ENCODE measurements around the gene SLC26A8. TPM values are rescaled to one million over a fixed set of nuclear protein-coding genes. Genes with fewer than 3 reads are reported as not detected.

SLC26A8 gene
- total RNA-seq, 1 donor from 2014 or later = not detected

GRCh38 chr6:35905841-35906498, 118.5 kb downstream of the SLC26A8 start:
- no peak for ATAC-seq (ENCODE audit: poor library complexity)
- intact Hi-C loops (cut with DNase I) = no loop called here

GRCh38 chr6:35905141-35905785, 119.2 kb downstream of the SLC26A8 start:
- intact Hi-C loops (cut with DNase I) = no loop called here
- DNase-seq = no peak

More at GRCh38 chr6:35905841-35906498, 118.5 kb downstream of the SLC26A8 start:
- no peak for DNase-seq

GRCh38 chr6:35903679-35904078, 120.8 kb downstream of the SLC26A8 start:
- DNase-seq (no peak), ATAC-seq (ENCODE audit: poor library complexity) (no peak)
- intact Hi-C loops (cut with DNase I) = no loop called here

More at GRCh38 chr6:35905141-35905785, 119.2 kb downstream of the SLC26A8 start:
- ATAC-seq (ENCODE audit: poor library complexity) = no peak

- intact Hi-C loops (cut with DNase I) = no loop called here
- DNase-seq = no peak
- ATAC-seq (ENCODE audit: poor library complexity) = no peak
These were observed 124.0 kb downstream of the SLC26A8 start for GRCh38 chr6:35900448-35900847.

GRCh38 chr6:35898003-35898402, 126.4 kb downstream of the SLC26A8 start:
- ATAC-seq (ENCODE audit: poor library complexity) (no peak), DNase-seq (no peak)
- intact Hi-C loops (cut with DNase I) = no loop called here

- DNase-seq = no peak
- intact Hi-C loops (cut with DNase I) = no loop called here
- no peak for ATAC-seq (ENCODE audit: poor library complexity)
These were observed 127.0 kb downstream of the SLC26A8 start for GRCh38 chr6:35897486-35897885.

GRCh38 chr6:35897036-35897435, 127.4 kb downstream of the SLC26A8 start:
- intact Hi-C loops (cut with DNase I) = no loop called here
- no peak for DNase-seq

GRCh38 chr6:35896228-35896627, 128.2 kb downstream of the SLC26A8 start:
- intact Hi-C loops (cut with DNase I) = no loop called here
- ATAC-seq (ENCODE audit: poor library complexity) (no peak), DNase-seq (no peak)

More at GRCh38 chr6:35897036-35897435, 127.4 kb downstream of the SLC26A8 start:
- ATAC-seq (ENCODE audit: poor library complexity) = no peak

- ATAC-seq (ENCODE audit: poor library complexity) (no peak), DNase-seq (no peak)
- intact Hi-C loops (cut with DNase I) = no loop called here
These were observed 128.9 kb downstream of the SLC26A8 start for GRCh38 chr6:35895560-35895959.

GRCh38 chr6:35894776-35895175, 129.7 kb downstream of the SLC26A8 start:
- intact Hi-C loops (cut with DNase I) = no loop called here
- no peak for DNase-seq
- ATAC-seq (ENCODE audit: poor library complexity) = no peak

Other genes starting within 250 kb of the SLC26A8 start
- not detected for gene CLPSL2, start 248.0 kb downstream of the SLC26A8 start, total RNA-seq
- gene CLPSL1, start 243.6 kb downstream of the SLC26A8 start, total RNA-seq = not detected
- not detected for gene CLPS, start 227.3 kb downstream of the SLC26A8 start, total RNA-seq
- gene LHFPL5, start 219.3 kb downstream of the SLC26A8 start, total RNA-seq = not detected
- 22.1 TPM for gene SRPK1, start 103.5 kb downstream of the SLC26A8 start, total RNA-seq
- 29.3 TPM for gene MAPK14, start 3.2 kb upstream of the SLC26A8 start, total RNA-seq
- gene MAPK13, start 105.9 kb upstream of the SLC26A8 start, total RNA-seq = 0.32 TPM
- gene BRPF3, start 172.1 kb upstream of the SLC26A8 start, total RNA-seq = 17.8 TPM
- gene PNPLA1, start 245.4 kb upstream of the SLC26A8 start, total RNA-seq = not detected